Measurements from ENCODE around the gene DLD. TPM values are rescaled to one million over a fixed set of nuclear protein-coding genes. Genes with fewer than 3 reads are reported as not detected.

The DLD gene
- total RNA-seq, 1 donor from 2014 or later, result 186 TPM

- Histone ChIP-seq H2AFZ (replicated peaks) (no peak overlapping the region), H3K27ac (peak overlapping the region; percentile 67), H3K27me3 (no peaks in the 10 kb centered on the region), H3K79me2 (ENCODE audit: low read depth) (no peaks in the 10 kb centered on the region), H4K20me1 (ENCODE audit: low read depth) (no peaks in the 10 kb centered on the region), H3K4me3 (no peak overlapping the region), H3K9me3 (ENCODE audit: low read depth) (no peaks in the 10 kb centered on the region), H3K4me2 (no peak overlapping the region), H3K36me3 (peaks cover 6% of the 10 kb centered on the region), H3K4me1 (peaks cover 27% of the 10 kb centered on the region), H3F3A (ENCODE audit: low read depth) (peaks cover 3% of the 10 kb centered on the region), H3K9ac (no peak overlapping the region)
- H3K27me3 Mint-ChIP-seq (ENCODE audit: insufficient read depth, low read depth), result no peaks in the 10 kb centered on the region
- no peak for DNase-seq (ENCODE audit: low spot score)
- TF ChIP-seq EZH2 (IDR thresholded peaks at IDR 0.05) (no peak), CTCF (IDR thresholded peaks at IDR 0.05) (no peak), EZH2phosphoT487 (IDR thresholded peaks at IDR 0.05) (no peak)
- peaks cover 59% of the 10 kb centered on the region for H3K4me1 Mint-ChIP-seq
- no peaks in the 10 kb centered on the region for H3K9me3 Mint-ChIP-seq
- H3K36me3 Mint-ChIP-seq, result peaks cover 13% of the 10 kb centered on the region
- H3K4me3 Mint-ChIP-seq, result no peak overlapping the region
- peak overlapping the region; percentile 62 for H3K27ac Mint-ChIP-seq
Measured at GRCh38 chr7:107949443-107949935, 58.5 kb downstream of the DLD start.

- Histone ChIP-seq H3F3A (ENCODE audit: low read depth) (peaks cover 3% of the 10 kb centered on the region), H3K79me2 (ENCODE audit: low read depth) (no peaks in the 10 kb centered on the region), H3K4me3 (no peak overlapping the region), H3K9ac (no peak overlapping the region), H3K27ac (no peak overlapping the region), H3K4me2 (no peak overlapping the region), H3K9me3 (ENCODE audit: low read depth) (no peaks in the 10 kb centered on the region), H4K20me1 (ENCODE audit: low read depth) (no peaks in the 10 kb centered on the region), H2AFZ (replicated peaks) (no peak overlapping the region), H3K36me3 (peaks cover 6% of the 10 kb centered on the region), H3K4me1 (peaks cover 27% of the 10 kb centered on the region), H3K27me3 (no peaks in the 10 kb centered on the region)
- no peak overlapping the region for H3K4me3 Mint-ChIP-seq
- no peaks in the 10 kb centered on the region for H3K27me3 Mint-ChIP-seq (ENCODE audit: insufficient read depth, low read depth)
- peaks cover 59% of the 10 kb centered on the region for H3K4me1 Mint-ChIP-seq
- no peaks in the 10 kb centered on the region for H3K9me3 Mint-ChIP-seq
- no peak for DNase-seq (ENCODE audit: low spot score)
- TF ChIP-seq CTCF (IDR thresholded peaks at IDR 0.05) (no peak), EZH2 (IDR thresholded peaks at IDR 0.05) (no peak), EZH2phosphoT487 (IDR thresholded peaks at IDR 0.05) (no peak)
- H3K36me3 Mint-ChIP-seq, result peaks cover 17% of the 10 kb centered on the region
- H3K27ac Mint-ChIP-seq, result peak overlapping the region; percentile 69
Measured at GRCh38 chr7:107951172-107951787, 60.3 kb downstream of the DLD start.

GRCh38 chr7:107951896-107952295, 60.9 kb downstream of the DLD start:
- H3F3A ChIP-seq (ENCODE audit: low read depth), result peaks cover 3% of the 10 kb centered on the region
- Mint-ChIP-seq H3K4me3 (no peak overlapping the region), H3K9me3 (no peaks in the 10 kb centered on the region), H3K27ac (peak overlapping the region; percentile 69), H3K36me3 (peaks cover 17% of the 10 kb centered on the region), H3K4me1 (peaks cover 54% of the 10 kb centered on the region), H3K27me3 (ENCODE audit: insufficient read depth, low read depth) (no peaks in the 10 kb centered on the region)
- H3K27ac ChIP-seq, result peak overlapping the region; percentile 76
- H3K36me3 ChIP-seq, result peaks cover 6% of the 10 kb centered on the region
- peak overlapping the region; percentile 55 for H3K4me2 ChIP-seq
- no peak overlapping the region for H3K4me3 ChIP-seq
- no peak for DNase-seq (ENCODE audit: low spot score)
- no peaks in the 10 kb centered on the region for H4K20me1 ChIP-seq (ENCODE audit: low read depth)
- no peaks in the 10 kb centered on the region for H3K9me3 ChIP-seq (ENCODE audit: low read depth)
- no peaks in the 10 kb centered on the region for H3K79me2 ChIP-seq (ENCODE audit: low read depth)
- no peaks in the 10 kb centered on the region for H3K27me3 ChIP-seq
- H3K4me1 ChIP-seq, result peaks cover 27% of the 10 kb centered on the region
- TF ChIP-seq EZH2phosphoT487 (IDR thresholded peaks at IDR 0.05) (no peak), CTCF (IDR thresholded peaks at IDR 0.05) (no peak), EZH2 (IDR thresholded peaks at IDR 0.05) (no peak)
- H2AFZ ChIP-seq (replicated peaks), result no peak overlapping the region
- H3K9ac ChIP-seq, result no peak overlapping the region
